Fibroblast of villous mesenchyme (primary cell): ENCODE data around the gene CTXN1. TPM values are rescaled to one million over a fixed set of nuclear protein-coding genes. Genes with fewer than 3 reads are reported as not detected.

Source experiments
- DNase-seq: peaks from one replicate; pipeline ENCODE4 v3.0.0-alpha.2; 2010; ENCODE audit warnings: low read depth
- H3K4me3 ChIP-seq: 2 replicates; pipeline ENCODE4 v1.5.1; 2011; ENCODE audit warnings: low read depth, mild to moderate bottlenecking, low read length
- CTCF ChIP-seq: IDR thresholded peaks from 2 replicates; pipeline ENCODE4 v1.5.1; 2012; ENCODE audit warnings: low read depth, mild to moderate bottlenecking, low read length; ENCODE audit not compliant: insufficient read depth
- total RNA-seq: library from RNA; depleted of rRNA; stranded (reverse); fragments of >200 nt; gene quantifications from 2 replicates; pipeline ENCODE4 v1.2.3, GENCODE V29; 2012

Gene CTXN1
- total RNA-seq, 1 donor: 3.0 TPM

GRCh38 chr19:7874897-7875273 lies 51.0 kb downstream of the CTXN1 start:
- no peak overlapping the region for H3K4me3 ChIP-seq
- DNase-seq: no peak
- no peak for TF ChIP-seq CTCF

Other genes starting within 250 kb of the CTXN1 start
- gene MCEMP1, start 249.0 kb downstream of the CTXN1 start, total RNA-seq: not detected in 2 replicates
- gene TRAPPC5, start 245.3 kb downstream of the CTXN1 start, total RNA-seq: 29.0 and 29.8 TPM in 2 replicates
- gene FCER2, start 224.0 kb downstream of the CTXN1 start, total RNA-seq: not detected in 2 replicates
- gene CLEC4G, start 194.0 kb downstream of the CTXN1 start, total RNA-seq: not detected in 2 replicates
- not detected in 2 replicates for gene CD209, start 178.6 kb downstream of the CTXN1 start, total RNA-seq
- gene CLEC4M, start 162.9 kb downstream of the CTXN1 start, total RNA-seq: under 0.01 TPM in 1 of 2 replicates, not detected in the other
- 24.8 and 25.5 TPM in 2 replicates for gene EVI5L, start 95.9 kb downstream of the CTXN1 start, total RNA-seq
- gene PRR36, start 51.7 kb downstream of the CTXN1 start, total RNA-seq: under 0.01 TPM in 1 of 2 replicates, not detected in the other
- 6.0 and 7.4 TPM in 2 replicates for gene LRRC8E, start 37.6 kb downstream of the CTXN1 start, total RNA-seq
- gene MAP2K7, start 22.3 kb downstream of the CTXN1 start, total RNA-seq: 12.1 and 12.2 TPM in 2 replicates
- gene TGFBR3L, start 11.3 kb downstream of the CTXN1 start, total RNA-seq: 0.86 and 0.97 TPM in 2 replicates
- 17.7 and 23.5 TPM in 2 replicates for gene SNAPC2, start 5.8 kb downstream of the CTXN1 start, total RNA-seq
- gene TIMM44, start 17.5 kb upstream of the CTXN1 start, total RNA-seq: 57.9 and 58.6 TPM in 2 replicates
- gene ELAVL1, start 79.5 kb upstream of the CTXN1 start, total RNA-seq: 20.3 and 26.8 TPM in 2 replicates
- gene CCL25, start 126.6 kb upstream of the CTXN1 start, total RNA-seq: not detected in 2 replicates
- not detected in 2 replicates for gene FBN3, start 223.5 kb upstream of the CTXN1 start, total RNA-seq